ENCODE results near the gene SPDEF.

- TF ChIP-seq CTCF (conservative IDR thresholded peaks at IDR 0.05) (peak; percentile 56), EZH2 (IDR thresholded peaks at IDR 0.05; ENCODE audit: low read depth) (no peak)
Observed at GRCh38 chr6:34526992-34527728, 29.0 kb downstream of the SPDEF start.
